AG09309 (cell line): ENCODE measurements around the gene GPATCH2L.

Experiments
- DNase-seq: peaks from one replicate; pipeline ENCODE4 v3.0.0-alpha.2; 2010; ENCODE audit warnings: low read depth
- H3K4me3 ChIP-seq: 2 replicates; pipeline ENCODE4 v1.5.1; 2011; ENCODE audit warnings: mild to moderate bottlenecking, low read depth, low read length, moderate library complexity; ENCODE audit not compliant: control insufficient read depth
- CTCF ChIP-seq: IDR thresholded peaks from 2 replicates; pipeline ENCODE4 v1.5.1; 2011; ENCODE audit warnings: mild to moderate bottlenecking, low read depth, low read length, inconsistent platforms; ENCODE audit not compliant: insufficient read depth, control insufficient read depth; ENCODE audit errors: missing control alignments

GPATCH2L gene

GRCh38 chr14:76175942-76176341 lies 24.2 kb downstream of the GPATCH2L start:
- TF ChIP-seq CTCF: no peak
- DNase-seq: no peak
- H3K4me3 ChIP-seq: no peak overlapping the region

GRCh38 chr14:76181546-76181945 lies 29.8 kb downstream of the GPATCH2L start:
- peak; percentile 13 for TF ChIP-seq CTCF
- no peak for DNase-seq
- no peak overlapping the region for H3K4me3 ChIP-seq

GRCh38 chr14:76186308-76187027 lies 34.7 kb downstream of the GPATCH2L start:
- TF ChIP-seq CTCF: no peak
- DNase-seq: no peak
- H3K4me3 ChIP-seq: no peak overlapping the region

GRCh38 chr14:76191297-76191696 lies 39.6 kb downstream of the GPATCH2L start:
- H3K4me3 ChIP-seq: no peak overlapping the region
- no peak for TF ChIP-seq CTCF
- no peak for DNase-seq

- TF ChIP-seq CTCF: no peak
- no peak overlapping the region for H3K4me3 ChIP-seq
- no peak for DNase-seq
Measured at GRCh38 chr14:76193696-76194095, 42.0 kb downstream of the GPATCH2L start.

GRCh38 chr14:76194327-76194726 lies 42.6 kb downstream of the GPATCH2L start:
- H3K4me3 ChIP-seq: no peak overlapping the region
- no peak for TF ChIP-seq CTCF
- no peak for DNase-seq

GRCh38 chr14:76195003-76195402 lies 43.3 kb downstream of the GPATCH2L start:
- no peak for TF ChIP-seq CTCF
- DNase-seq: no peak
- no peak overlapping the region for H3K4me3 ChIP-seq
